NCI-H1417 treated with DMSO at 0.1 percent for 48 hours (cell line): ENCODE data around the gene NCOA3.

Experiments
- DNase-seq: peaks from one replicate; lab custom pipeline; 2025; lab: John Stamatoyannopoulos, UW

The NCOA3 gene

DNA sequence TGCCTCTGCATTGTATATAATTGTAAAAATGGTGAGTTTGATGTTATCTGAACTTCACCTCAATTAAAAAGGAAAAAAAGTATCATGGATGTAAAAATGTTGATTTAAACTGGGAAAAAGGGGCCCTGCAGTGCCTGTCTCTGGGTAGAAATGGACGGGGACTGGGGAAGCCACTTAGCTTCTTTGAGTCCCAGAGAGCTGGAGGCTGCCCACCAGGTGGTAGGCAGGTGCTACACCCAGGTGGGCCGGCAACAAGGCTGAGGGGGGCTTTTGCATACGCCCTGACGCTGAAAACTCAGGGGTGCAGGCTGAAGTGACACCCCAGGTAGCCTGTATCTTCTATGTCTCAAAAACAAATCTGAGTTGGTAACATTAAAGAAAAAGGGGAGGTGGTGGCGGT lies 165.4 kb downstream of the NCOA3 start:
- DNase-seq = no peak

DNA sequence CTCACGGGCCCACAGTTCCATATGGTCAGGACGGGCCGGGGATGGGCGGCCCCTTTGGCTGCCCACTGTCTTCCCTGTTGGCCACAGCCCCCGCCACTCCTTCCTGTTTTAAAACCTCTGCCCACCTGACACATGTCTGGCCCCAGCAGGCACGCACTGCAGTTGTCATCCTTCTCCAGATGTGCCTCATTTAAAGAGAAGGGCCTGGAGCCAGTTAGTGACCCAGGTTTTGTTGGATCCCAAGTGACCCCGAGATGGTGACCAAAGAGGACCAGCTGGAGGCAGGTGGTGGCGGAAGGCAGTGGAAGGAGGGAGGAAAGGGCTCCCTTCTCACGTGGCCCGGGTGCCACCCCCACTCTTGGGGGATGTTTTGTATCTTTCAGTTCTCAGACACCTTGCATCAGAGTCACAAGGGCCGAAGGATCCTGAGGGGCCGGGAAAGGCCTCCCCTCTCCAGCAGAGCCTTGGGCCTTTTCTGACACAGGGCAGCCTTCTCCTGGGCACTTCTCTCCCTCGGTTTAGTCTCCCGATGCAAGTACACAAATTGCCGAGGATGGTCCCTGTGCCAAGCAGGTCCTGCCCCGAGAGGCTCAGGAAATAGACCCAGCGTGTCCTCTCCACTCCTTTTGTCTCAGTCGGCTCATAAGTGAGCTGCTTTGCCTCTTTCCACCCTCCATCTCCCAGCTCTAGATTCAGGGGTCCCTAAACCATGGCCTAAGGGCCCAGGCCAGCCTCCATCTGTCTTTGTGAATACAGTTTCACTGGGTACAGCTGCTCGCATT lies 166.0 kb downstream of the NCOA3 start:
- DNase-seq = no peak

DNA sequence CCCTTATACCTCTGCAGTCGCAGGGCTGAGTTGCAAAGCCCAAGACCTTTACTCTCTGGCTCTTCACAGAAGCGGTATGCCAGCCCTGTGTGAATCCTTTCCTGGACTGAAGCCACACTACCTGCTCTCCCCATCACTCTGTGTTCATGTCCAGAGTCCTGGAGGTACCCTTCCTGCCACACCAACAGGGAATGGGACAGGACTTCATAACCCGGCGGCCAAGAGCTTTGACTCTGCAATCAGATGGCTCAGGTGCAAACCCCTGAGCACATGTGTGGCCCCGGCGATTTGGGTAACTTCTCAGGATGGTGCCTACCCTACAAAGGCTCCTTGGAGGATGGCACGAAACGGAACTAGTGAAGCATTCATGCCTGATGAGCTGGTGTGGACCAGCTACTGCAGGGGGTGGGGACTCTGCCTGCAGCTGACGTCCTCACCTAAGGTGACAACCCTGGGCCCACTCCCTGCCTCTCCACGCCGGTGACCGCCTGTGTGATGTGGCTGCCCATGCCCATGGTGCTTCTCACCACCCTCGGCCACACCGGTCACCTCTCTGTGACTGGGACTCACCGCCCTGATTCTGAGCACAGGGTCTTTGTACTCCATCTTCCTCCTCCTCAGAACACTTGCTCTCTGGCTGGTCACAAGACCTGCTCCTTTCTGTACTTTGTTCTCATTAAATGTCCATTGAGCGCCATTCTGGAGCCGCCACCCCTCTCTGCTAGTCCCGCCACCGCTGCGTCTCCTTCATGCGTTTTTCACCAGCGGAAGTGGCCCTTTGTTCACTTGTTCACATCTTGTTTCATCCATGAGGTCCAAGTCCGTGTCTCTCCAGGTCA lies 166.8 kb downstream of the NCOA3 start:
- DNase-seq = no peak

DNA sequence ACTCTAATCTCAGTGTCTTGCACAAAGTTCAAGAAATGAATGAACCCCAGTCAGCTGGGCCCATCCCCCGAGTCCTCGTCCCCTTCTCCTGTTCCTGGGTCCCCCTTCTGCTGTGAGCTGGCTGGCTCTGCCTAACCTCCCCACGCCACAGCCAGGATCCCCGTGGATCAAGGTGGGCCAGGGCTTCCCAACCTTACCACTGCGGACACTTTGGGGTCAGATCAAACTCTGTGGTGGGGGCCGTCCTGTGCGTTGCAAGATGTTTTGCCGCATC lies 167.4 kb downstream of the NCOA3 start:
- no peak for DNase-seq

DNA sequence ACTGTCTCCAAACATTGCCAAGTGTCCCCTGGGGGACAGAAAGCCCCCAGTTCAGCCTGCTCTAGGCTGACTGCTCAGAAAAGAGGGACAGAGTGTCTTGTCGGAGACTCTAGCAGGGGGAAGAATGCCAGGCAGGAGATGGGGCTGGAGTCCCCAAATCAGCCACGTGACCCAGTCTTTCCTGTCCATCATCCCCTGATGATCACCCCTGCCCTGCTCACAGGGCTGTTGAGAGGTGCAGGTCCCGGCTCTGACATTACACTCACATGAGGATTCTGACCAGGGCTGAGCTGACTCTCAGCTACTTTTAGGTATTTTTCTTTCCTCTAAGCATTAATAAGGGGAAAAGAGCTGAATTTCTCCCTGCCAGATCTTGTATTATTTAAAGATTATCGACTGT lies 167.8 kb downstream of the NCOA3 start:
- DNase-seq = no peak

DNA sequence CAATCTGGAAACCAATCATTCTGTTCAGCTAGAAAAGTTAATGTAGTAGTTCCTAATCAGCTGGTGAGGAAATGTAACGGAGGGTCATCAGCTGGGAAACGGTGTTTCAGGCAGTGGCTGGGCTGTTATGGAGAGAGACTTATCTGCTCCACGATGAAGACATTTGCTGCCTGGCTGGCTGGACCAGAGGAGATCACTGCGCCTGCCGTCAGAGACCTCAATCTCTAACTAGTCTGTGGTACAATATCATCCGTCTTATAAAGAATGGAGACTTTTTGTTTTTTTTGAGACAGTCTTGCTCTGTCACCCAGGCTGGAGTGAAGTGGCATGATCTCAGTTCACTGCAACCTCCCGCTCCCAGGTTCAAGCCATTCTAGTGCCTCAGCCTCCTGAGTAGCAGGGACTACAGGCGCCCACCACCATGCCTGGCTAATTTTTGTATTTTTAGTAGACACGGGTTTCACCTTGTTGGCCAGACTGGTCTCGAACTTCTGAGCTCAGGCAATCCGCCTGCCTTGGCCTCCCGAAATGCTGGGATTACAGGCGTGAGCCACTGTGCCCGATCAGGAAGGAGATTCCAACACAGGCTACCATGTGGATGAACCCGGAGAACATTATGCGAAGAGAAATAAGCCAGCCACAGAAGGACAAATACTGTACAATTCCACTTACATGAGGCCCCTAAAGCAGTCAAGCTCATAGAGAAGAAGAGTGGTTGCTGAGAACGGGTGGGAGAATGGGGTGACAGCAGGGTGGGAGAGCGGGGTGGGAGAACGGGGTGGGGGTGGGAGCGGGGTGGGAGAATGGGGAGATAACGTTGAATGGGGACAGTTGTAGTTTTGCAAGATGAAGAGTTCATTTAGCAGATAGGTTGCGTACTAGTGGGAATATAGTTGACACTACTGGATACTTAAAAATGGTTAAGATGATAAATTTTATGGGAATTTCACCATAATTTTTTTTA lies 168.5 kb downstream of the NCOA3 start:
- DNase-seq = no peak

DNA sequence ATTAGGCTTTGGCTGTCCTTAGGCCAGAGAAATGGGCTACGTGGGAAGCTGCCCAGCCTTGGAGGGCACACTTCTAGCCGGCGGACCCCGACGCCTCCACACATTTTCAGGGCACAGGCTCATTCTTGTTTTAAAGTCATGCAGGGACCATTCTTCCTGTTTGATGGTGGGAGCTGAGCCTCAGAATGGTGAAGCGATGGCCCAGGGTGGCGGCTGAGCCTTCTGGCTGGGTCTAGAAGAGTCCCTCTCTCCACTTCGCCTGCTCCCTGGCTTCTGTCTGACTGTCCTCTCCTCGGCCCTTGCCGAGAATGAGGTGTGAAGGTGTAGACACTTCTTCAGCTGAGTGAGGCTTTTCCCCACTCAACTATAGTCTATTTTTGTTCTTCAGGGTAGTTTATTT lies 169.2 kb downstream of the NCOA3 start:
- DNase-seq = no peak

DNA sequence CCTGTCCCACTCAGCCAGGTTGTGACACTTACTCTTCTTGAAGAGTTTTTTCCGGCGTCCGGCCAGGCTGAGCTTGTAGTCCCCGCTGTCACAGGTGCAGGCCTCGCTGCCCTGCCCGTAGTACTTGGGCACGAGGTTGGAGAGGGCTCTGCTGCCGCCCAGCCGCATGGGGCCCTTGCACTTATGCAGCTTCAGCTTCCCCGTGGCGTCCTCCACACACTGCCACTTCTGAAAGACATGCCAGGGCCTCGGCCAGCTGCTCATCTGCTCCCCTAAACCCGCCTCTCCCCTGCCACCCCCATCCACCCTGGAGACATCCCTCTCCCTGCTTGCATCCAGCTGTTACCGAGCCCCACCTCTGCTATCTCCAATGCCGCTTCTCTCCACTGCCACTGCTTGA lies 170.5 kb downstream of the NCOA3 start:
- no peak for DNase-seq

DNA sequence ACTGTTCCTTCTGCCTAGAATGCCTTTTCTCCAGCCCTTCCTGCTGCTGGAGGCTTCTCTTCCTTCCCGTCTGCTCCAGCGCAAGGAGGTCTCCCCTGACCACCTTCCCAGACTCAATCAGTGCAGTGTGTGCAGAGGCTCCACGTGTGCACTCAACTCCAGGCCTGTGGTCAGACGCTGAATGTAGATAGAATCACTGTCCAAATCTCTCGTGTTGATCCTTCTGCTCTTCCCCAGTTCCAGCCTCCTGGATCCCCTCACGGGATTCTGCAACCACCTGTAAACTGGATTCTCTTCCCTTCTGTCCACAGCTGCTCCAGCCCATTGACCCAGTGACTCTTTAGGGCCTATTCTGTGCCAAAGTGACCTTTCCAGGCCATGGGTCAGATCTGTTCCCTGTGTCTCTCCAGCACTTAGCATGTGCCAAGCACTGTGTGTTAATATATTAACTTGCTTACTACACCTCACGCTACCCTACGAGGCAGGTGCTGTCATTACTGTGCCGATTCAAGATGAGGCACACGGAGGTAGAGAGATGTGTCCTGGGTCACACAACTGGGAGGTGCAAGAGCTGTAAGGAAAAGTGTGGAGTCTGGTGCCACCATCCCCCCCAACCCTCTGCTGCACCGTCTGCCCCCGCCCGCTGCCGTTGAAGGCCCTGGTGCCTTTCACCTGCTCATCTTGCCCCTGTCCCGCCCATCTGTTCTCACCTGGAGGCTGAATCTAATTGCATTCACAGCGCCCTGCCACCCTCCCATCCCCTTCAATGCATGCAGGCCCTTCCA lies 171.4 kb downstream of the NCOA3 start:
- DNase-seq = no peak

DNA sequence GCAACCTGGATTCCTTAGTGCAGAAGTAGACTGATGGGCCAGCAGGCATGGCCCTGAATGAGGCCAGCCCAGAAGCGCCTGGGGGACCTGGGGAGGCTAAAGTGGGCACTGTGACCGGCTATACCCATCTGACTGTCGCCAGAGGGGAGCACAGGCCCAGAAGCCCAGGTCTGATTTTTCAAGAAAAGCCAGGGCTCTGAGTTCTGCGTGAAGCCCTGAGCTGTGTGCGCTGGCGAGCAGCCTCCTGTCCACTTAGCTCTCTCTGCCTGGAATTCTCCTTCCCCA lies 171.9 kb downstream of the NCOA3 start:
- no peak for DNase-seq

DNA sequence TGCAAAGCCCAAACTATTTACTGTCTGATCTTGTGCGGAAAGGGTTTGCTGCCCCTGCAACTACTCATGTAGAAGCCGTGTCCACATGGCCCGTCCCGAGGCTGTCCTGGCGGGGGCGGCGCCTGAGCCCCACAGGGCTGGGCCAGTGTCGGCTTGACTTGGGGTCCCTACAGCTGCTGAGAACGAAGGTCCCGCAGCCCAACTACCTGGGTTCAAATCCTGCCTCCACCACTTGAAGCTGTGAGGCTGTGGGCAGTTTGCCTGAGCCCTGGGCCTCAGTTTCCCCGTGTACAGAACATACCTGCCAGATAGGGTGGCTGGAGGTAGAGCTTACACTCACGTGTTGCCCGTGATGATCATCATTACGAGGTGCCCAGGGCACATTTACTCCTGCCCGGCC lies 172.5 kb downstream of the NCOA3 start:
- DNase-seq = no peak

DNA sequence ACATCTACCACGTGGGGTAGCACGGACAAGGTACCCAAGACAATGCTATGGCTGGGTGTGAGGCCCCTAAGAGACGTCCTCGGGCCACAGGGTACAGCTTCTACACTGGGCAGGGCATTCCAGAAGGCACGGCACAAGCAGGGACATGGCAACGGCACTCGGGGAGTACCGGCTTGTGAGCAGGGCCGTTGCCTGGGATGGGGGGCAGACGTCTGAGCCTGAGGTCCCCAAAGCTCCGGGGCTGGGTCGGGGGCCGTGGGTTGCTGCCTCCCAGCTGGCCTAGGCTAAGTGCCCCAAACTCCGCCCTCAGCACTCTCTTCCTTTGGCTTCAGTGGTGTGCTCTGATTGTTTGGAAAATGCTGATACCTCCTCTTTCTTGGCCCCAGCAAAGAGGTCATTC lies 173.0 kb downstream of the NCOA3 start:
- no peak for DNase-seq

DNA sequence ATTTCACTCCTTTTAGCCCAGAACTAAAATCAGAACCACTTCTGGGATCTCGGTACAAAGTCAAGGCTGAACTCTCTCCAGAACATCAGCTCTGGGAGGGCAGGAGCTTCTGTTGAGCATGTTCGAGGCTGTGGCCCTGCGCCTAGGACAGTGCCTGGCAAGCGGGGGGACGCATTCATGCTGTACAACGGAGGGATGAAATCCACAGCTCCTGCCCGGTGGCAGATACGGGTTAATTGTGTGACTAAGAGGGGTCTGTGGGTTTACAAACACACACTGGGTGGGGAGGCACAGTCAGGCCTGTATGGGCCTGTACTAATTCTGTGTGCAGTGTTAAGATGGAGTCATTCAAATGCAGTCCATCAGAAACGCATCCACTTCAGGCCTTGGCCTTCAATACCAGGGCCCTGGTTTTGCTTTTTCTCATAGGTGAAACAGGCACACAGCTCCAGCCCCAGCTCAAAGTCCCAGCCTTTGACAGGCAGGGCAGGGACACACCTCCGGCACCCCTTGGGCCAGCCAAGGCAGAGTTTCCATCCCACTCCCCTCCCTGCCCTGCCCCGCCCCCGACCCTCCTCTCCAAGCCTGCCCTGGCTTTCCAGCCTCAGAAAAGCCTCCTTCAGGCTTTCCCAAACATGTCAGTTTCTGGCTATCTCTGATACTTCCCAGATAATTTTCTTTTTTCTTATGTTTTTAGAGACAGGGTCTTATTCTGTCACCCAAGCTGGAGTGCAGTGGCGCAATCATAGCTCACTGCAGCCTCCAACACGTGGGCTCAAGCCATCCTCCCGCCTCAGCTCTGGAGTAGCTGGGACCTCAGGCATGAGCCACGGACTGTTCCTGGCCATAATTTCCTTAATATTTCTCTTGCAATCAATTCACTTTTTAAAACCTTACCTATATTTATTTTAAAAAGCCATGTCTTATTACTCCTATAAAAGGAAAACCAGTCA lies 173.8 kb downstream of the NCOA3 start:
- no peak for DNase-seq

DNA sequence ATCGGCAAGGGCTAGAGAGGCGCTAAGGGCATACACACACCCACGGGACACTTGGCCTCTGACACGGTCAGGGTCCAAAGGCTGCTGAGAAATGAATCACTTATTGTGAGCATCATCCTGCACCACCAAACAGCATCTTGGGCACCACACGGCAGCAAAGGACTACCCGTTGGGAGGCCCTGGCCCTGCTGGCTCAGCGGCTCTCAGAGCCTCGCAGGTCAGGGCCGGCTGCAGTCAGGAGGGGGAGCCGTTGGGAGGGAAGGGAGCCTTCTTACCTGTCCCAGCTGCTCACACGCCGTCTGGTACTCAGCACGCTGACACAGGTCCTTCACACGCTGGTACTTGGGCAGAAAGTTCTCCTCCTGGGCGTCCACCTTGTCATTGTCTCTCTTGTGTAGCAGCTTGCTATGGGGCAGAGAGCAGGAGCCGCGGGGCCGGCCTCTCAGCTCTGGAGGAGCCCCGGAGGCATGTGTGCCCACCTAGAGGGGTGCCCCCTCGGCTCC lies 174.6 kb downstream of the NCOA3 start:
- no peak for DNase-seq

DNA sequence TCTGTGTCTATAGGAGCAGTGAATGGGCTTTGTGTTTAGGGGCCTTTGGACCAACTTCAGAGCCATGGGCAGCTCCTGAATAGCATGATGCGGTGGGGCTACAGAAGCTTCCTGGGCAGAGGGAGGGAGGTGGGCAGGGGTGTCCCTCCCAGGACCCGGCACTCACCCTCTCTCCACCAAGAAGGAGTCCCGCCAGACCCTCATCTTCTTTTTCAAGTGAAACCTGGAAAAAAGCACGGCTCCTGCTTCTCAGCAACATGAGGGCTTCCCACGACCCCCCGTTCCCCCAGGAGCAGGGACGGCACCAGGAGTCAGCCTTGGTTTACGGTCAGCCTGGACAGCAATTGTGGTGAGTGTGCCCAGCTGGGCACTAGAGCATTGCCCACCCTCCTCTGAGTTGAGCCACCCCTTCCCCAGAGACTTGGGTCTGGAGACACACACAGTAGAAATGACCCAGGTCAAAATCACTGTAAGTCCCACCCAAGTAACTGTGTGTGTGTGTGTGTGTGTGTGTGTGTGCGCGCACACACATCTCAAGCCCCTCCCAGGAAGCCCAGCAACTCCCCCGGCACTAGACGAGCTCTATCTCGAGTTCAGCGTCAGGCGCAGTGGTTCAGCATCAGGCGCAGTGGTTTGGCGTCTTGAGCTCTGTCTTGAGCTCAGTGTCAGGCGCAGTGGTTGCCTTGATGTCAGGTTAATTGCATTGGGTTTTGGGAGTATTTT lies 175.4 kb downstream of the NCOA3 start:
- DNase-seq = no peak

DNA sequence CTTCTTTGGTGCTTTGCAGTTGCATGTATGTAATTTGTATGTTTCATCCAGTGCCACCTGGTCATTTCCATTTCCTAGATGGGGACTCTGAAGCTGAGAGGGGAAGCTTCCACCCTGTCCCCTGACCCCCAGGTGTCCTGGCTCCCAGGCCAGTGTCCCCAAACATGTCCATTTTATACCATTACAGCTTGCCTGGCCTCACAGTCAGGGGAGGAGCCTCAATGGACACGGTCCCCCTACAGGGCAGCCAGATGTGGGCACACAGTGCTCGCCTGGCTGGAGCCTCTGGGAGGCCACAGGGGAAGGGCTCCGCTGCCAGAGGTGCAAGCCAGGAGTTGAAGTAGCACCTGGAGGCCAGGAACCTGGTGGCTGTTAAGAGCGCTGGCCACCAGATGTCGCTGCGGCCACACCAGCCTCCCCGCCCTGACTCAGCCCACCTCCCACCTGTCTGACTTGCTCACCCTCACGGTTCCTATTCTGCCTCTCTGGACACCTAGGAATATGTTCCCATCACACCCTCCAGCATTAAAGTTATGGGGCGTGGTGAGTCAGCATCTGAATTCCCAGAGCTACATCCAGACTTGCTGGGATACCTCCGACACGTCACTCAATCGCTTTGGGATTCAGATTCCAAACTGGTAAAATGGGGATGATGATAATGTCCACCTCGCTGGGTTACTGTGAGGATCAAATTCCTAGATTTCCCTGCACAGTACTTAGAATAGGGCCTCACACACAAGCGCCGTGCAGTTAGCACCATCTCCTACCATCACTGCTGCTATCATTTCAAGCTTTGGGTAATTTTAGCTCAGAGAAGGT lies 176.2 kb downstream of the NCOA3 start:
- no peak for DNase-seq

DNA sequence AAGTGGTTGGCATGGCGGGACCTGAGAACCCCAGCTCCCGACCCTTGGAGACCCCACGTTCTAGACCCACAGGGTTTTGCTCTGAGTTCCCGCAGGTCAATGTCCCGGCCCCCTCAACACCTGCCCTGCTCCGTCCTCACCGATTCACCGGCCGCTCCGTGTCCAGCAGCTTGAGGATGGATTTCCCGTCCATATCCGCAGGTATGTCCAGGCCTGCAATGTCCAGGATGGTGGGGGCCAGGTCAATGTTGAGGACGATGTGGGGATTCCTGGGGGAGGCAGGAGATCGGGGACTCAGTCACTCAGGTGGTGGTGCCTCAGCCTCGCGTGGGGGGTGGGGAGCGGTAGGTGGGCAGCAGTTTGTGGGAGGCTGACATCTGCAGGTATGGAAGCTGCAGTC lies 176.8 kb downstream of the NCOA3 start:
- no peak for DNase-seq

DNA sequence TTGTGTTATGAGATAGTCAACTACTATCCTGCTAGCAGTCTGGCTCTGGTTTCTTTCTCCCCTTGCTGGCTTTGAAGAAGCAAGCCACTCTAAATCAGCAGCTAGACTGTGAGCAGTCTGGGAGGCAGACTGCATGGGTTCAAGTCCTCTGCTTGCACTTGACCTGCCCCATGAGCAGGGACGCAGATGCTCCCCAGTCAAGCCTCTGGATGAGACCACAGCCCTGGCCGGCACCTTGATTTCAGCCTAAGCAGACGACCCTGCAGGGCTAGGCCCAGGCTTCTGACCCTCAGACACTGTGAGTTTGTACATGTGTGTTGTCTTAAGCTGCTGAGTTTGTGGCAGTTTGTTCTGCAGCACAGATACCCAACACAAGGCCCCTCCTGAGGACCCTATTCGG lies 177.8 kb downstream of the NCOA3 start:
- DNase-seq = no peak
